SK-MEL-5 (cell line): Measurements from ENCODE around the gene KCNN1. TPM values are rescaled to one million over a fixed set of nuclear protein-coding genes. Genes with fewer than 3 reads are reported as not detected.
"Not testable (repeated sequence)": the region's sequence is repeated elsewhere in the genome, so short reads cannot be mapped to it uniquely, and the experiment has no call there.

Source experiments
- DNase-seq: peaks from one replicate; pipeline ENCODE4 v3.0.0-alpha.2; 2016; ENCODE audit warnings: low read depth, low spot score
- in situ Hi-C: cut with HindIII; loops from 2 replicates; pipeline ENCODE4 v1.10.0; 2016; ENCODE audit warnings: low sequenced_read_pairs, high pct_unique_total_duplicates, low pct_unique_long_range_greater_than_20kb
- total RNA-seq: library from RNA; depleted of rRNA; stranded (reverse); fragments of >200 nt; shearing (Covaris generic); gene quantifications from 2 replicates; pipeline ENCODE4 v1.2.3, GENCODE V29; 2014

KCNN1 gene
- total RNA-seq, 1 experiment from 2014 or later = 3.5 TPM

GRCh38 chr19:17988161-17988560, 21.3 kb downstream of the KCNN1 start:
- no peak for DNase-seq
- in situ Hi-C loops = no loop called here

GRCh38 chr19:17989425-17990094, 22.7 kb downstream of the KCNN1 start:
- DNase-seq = no peak
- in situ Hi-C loops = no loop called here

- in situ Hi-C loops = no loop called here
- DNase-seq = no peak
These were observed 26.3 kb downstream of the KCNN1 start for GRCh38 chr19:17993076-17993813.

- peak; percentile 76 for DNase-seq
- in situ Hi-C loops = no loop called here
These were observed 30.0 kb downstream of the KCNN1 start for GRCh38 chr19:17996826-17997316.

- in situ Hi-C loops = no loop called here
- no peak for DNase-seq
These were observed 31.3 kb downstream of the KCNN1 start for GRCh38 chr19:17997969-17998826.

- no peak for DNase-seq
- in situ Hi-C loops = no loop called here
These were observed 31.9 kb downstream of the KCNN1 start for GRCh38 chr19:17998827-17999150.

GRCh38 chr19:17999684-18000479, 33.0 kb downstream of the KCNN1 start:
- DNase-seq = no peak
- in situ Hi-C loops = no loop called here

- DNase-seq = no peak
- in situ Hi-C loops = no loop called here
These were observed 33.6 kb downstream of the KCNN1 start for GRCh38 chr19:18000480-18000914.

GRCh38 chr19:18000915-18001776, 34.2 kb downstream of the KCNN1 start:
- in situ Hi-C loops = no loop called here
- peak; percentile 76 for DNase-seq

GRCh38 chr19:18001777-18002345, 35.0 kb downstream of the KCNN1 start:
- in situ Hi-C loops = no loop called here
- no peak for DNase-seq

GRCh38 chr19:18002347-18002850, 35.5 kb downstream of the KCNN1 start:
- in situ Hi-C loops = no loop called here
- DNase-seq = no peak

GRCh38 chr19:18005750-18006149, 38.8 kb downstream of the KCNN1 start:
- in situ Hi-C loops = not testable (repeated sequence)

GRCh38 chr19:18007044-18007916, 40.4 kb downstream of the KCNN1 start:
- peak; percentile 71 for DNase-seq
- in situ Hi-C loops = no loop called here

More at GRCh38 chr19:18005750-18006149, 38.8 kb downstream of the KCNN1 start:
- DNase-seq = not testable (repeated sequence)

- DNase-seq = peak; percentile 75
- in situ Hi-C loops = no loop called here
These were observed 41.2 kb downstream of the KCNN1 start, which contains the start of gene ARRDC2 for GRCh38 chr19:18007917-18008673. Gene ARRDC2, plus strand, starts transcription at chr19:18008170. Its CDS starts 141 bp downstream, at chr19:18008311.
